Stimulated activated effector memory CD8-positive, alpha-beta T cell treated with anti-CD3 and anti-CD28 coated beads, Interleukin-12 subunit alpha, Interleukin-12 subunit beta, amount 100 ng/mL, for 72 hours (primary cell): ENCODE results near the gene DNAH2.

Source experiments
- ATAC-seq: fragments of 150-1000 bp; cut with Tn5 transposase; 2 replicates; pipeline ENCODE4 v1.10.0; 2021
- DNase-seq, 2 donors: peaks; one replicate each; pipeline ENCODE4 v3.0.0; 2021 to 2022; ENCODE audit warnings: low spot score in 2 of 2
- H3K27ac Mint-ChIP-seq: one replicate; pipeline ENCODE4 v1.8.0; 2022; ENCODE audit warnings: mild to moderate bottlenecking, mixed read lengths
- H3K36me3 Mint-ChIP-seq: one replicate; pipeline ENCODE4 v1.8.0; 2022; ENCODE audit warnings: mild to moderate bottlenecking, mixed read lengths
- H3K4me1 Mint-ChIP-seq: one replicate; pipeline ENCODE4 v1.8.0; 2022; ENCODE audit warnings: mixed read lengths
- H3K4me3 Mint-ChIP-seq: one replicate; pipeline ENCODE4 v1.8.0; 2022; ENCODE audit warnings: mild to moderate bottlenecking, mixed read lengths
- H3K9me3 Mint-ChIP-seq: one replicate; pipeline ENCODE4 v1.8.0; 2022; ENCODE audit warnings: mixed read lengths

The DNAH2 gene

DNA sequence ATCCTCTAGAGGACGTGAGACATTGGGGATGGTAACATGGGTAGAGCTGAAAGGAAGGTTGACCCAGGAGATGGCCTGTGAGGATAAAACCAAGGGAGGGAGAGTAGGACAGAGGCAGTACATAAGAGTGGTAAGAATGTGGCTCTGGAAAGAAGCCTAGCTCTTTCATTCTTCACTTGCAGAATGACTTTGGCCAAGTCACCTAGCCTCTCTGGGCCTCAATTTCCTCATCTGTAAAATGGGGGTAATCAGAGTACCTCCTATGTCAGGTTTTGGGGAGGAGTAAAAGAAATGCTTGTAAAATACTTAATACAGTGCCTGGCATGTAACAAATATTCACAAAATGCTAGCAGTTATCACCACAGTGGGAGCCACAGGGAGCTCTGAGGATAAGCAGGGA, 123.3 kb downstream of the DNAH2 start:
- Mint-ChIP-seq H3K4me3 (peak overlapping the region; percentile 80), H3K9me3 (no peaks in the 10 kb centered on the region), H3K36me3 (peaks cover 25% of the 10 kb centered on the region), H3K27ac (peak overlapping the region; percentile 98), H3K4me1 (peaks cover 81% of the 10 kb centered on the region)
- no peak for ATAC-seq
- DNase-seq = no peak

DNA sequence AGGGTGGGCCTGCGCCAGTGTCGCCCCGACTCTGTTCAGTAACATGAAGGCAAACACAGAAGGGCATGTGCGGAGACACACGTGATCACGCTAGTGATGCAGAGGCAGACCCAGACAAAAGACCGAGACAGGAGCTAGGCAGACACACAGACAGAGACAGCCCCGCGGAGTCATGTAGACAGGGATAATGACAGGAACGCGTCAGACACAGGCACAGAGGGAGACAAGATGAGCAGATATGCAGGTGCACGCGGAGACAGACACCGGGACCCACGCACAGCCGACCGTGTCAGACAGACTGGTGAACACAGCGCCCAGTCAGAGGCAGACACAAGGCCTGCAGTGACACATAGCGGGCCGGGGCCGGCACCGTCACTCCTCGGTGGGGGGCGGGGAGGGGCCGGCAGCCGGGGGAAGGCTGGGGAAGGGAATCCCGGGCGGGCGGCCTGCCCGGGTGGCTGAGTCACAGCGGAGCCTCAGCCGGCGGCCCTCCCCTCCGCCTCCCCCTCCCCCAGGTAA, 123.9 kb downstream of the DNAH2 start:
- ATAC-seq = peak; percentile 68
- Mint-ChIP-seq H3K4me3 (peak overlapping the region; percentile 80), H3K9me3 (no peaks in the 10 kb centered on the region), H3K27ac (peak overlapping the region; percentile 98), H3K36me3 (peaks cover 19% of the 10 kb centered on the region), H3K4me1 (peaks cover 81% of the 10 kb centered on the region)
- peak in 1 of 2 donors; percentile 75 for DNase-seq

DNA sequence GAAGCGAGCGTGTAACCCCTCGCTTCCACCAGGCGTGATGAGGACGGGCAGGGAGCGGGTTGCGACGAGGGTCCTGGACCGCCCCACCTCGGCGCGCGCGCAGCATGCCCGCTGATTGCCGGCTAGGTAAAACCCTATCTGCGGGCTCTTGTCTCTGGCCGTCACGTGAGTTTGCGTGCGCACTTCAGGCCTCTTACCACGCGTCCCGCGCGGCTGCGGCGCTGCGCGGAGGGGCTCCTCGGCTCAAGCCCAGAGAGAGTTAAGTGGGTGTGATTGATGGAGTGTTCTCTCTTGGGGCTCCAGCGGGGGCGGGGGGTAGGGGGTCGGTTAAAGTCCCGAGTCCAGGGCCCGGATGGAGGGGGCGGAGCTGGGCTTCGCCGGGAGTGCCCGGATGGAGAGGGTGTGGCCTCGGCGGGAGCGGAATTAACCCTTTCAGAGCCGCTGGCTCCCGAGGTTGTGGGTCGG, 124.4 kb downstream of the DNAH2 start:
- peak in 1 of 2 donors; percentile 95 for DNase-seq
- Mint-ChIP-seq H3K9me3 (no peaks in the 10 kb centered on the region), H3K36me3 (peaks cover 15% of the 10 kb centered on the region), H3K4me3 (peak overlapping the region; percentile 80), H3K4me1 (peaks cover 81% of the 10 kb centered on the region), H3K27ac (peak overlapping the region; percentile 98)
- peak; percentile 38 for ATAC-seq

DNA sequence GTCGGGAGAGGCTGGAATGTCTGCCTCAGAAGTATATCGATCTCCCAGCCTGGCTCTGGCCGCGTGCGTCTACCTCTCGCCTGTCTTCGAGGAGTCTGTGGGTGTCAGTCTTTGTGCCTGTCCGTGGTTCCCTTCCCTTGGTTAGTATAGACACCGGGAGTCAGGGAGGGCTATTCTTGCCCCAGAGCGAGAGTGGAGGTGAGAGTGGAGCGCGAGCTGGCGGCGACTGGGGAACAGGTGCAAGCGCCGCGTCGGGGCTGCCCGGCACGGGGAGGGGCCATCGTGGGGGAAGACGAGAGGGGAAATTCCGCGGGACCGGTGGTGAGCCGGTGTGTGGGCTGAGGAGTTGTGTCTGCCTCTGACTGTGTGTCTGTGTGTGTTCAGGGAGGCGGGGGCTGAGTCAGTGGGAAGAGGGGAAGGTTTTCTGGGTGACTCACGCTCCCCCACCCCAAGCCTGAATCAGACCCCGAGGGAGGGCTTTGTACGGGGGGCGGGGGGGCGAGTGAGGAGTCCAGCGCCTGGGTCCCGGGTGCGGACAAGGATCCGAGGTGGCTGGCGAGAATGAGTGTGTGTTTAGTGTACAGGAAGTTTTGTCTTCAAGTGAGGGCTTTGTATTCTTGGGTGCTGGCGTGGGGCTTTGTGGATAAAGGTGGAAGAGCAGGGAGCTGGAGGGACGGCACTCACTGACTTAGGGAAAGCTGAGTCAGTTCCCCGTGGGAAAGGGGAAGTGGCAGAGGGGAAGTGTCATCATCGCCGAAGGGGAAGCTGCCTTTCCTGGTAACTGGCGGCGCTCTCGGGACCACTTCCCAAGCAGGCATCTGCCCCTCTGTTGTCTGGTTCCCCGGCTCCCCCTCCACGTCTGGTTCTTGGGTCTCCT, 125.1 kb downstream of the DNAH2 start:
- ATAC-seq = peak; percentile 68
- Mint-ChIP-seq H3K27ac (peak overlapping the region; percentile 98), H3K4me1 (peaks cover 81% of the 10 kb centered on the region), H3K36me3 (peaks cover 15% of the 10 kb centered on the region), H3K9me3 (no peaks in the 10 kb centered on the region), H3K4me3 (peak overlapping the region; percentile 80)
- DNase-seq = peak; percentile 87 to 98

DNA sequence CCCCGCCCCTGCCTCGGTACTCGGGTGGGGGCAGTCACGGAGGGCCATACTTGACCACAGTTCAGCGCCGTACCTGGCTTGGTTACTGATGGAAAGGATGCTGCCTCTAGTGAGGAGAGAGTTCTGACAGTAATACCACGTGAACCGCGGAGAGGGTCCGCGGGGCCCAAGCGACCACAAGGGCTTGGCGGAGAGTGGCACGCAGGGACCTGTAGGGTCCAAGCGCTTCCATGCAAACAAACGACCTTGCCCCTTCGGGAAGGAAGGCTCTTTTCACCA, 125.7 kb downstream of the DNAH2 start:
- Mint-ChIP-seq H3K4me1 (peaks cover 81% of the 10 kb centered on the region), H3K4me3 (peak overlapping the region; percentile 80), H3K36me3 (peaks cover 15% of the 10 kb centered on the region), H3K9me3 (no peaks in the 10 kb centered on the region), H3K27ac (peak overlapping the region; percentile 98)
- ATAC-seq (no peak), DNase-seq (no peak)

DNA sequence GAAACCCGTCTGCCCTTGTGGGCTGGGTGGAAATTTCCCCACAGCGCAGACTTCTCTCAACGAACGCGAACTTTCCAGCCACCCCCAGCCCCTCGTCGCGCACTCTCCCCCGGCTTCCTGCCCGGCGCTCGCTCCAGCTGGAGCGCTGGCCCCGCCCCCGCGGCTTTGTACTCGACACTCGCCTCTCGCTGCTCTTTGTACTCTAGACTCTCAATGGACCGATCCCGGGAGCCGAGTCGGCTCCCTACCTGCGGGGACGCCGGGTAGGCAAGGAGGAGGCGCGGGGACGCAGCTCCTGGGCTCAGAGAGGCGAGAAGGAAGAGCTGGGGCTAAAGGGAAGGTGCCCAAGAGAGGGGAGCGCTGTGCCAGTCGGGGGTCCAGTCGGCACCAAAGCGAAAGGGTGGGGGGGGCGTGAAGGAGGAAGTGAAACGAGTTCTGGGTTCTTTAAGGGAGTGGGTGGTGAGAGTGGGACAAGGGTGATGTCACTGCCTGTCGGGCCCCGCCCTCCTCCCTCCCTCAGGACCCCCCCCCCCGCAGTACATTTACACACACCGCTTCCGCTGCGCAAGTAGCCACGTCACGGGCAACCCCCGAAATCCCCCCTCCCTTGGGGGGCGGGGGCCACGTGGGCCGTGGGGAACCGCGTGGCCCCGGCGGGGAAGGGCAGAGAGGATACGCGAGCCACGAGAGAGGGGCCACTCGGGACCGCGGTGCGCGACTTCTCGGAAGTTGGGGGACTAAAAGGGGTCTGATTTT, 126.2 kb downstream of the DNAH2 start:
- DNase-seq (peak; percentile 76 to 92), ATAC-seq (peak; percentile 27)
- Mint-ChIP-seq H3K36me3 (peaks cover 10% of the 10 kb centered on the region), H3K4me3 (peak overlapping the region; percentile 80), H3K9me3 (no peaks in the 10 kb centered on the region), H3K27ac (peak overlapping the region; percentile 98), H3K4me1 (peaks cover 78% of the 10 kb centered on the region)

DNA sequence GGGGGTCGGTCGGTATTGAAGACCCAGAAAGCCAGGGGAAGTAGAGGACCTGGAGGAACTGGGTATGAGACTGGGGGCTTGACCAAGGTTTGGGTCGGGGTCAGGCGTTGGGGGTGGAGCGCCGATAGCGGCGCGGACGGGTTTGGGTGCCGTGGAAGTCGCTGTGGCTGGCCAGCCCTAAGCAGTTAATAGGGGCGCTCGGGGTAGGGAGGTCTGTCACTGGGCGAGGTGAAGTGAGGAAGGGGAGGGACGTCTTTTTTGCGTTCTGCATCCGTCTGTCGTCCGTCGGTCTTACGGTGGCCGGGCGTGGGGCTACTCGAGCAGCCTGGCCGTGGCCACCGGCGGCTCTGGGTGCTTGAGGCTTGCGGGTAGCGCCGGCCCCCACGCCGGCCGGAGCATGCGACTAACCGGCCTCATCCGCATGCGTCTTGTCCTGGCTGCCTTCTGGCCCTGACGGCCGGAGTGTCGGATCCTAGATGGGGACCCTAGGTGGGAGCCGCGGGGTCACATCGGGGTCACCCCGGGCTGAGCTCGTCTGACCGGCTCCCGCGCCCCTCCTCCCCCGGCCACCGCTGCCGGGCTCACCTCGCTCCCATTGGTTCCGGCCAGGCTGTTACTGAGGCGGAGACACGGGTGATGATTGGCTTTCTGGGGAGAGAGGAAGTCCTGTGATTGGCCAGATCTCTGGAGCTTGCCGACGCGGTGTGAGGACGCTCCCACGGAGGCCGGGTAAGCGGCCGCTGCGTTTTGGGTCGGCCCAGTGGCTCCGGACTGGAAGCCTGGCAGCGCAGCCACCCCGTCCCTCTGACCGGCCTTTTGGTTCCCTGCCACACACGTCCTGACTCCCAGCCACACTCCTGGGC, 127.0 kb downstream of the DNAH2 start:
- peak; percentile 66 to 91 for DNase-seq
- Mint-ChIP-seq H3K4me1 (peaks cover 72% of the 10 kb centered on the region), H3K9me3 (no peaks in the 10 kb centered on the region), H3K4me3 (peak overlapping the region; percentile 80), H3K36me3 (peaks cover 2% of the 10 kb centered on the region), H3K27ac (peak overlapping the region; percentile 98)
- peak; percentile 65 for ATAC-seq

DNA sequence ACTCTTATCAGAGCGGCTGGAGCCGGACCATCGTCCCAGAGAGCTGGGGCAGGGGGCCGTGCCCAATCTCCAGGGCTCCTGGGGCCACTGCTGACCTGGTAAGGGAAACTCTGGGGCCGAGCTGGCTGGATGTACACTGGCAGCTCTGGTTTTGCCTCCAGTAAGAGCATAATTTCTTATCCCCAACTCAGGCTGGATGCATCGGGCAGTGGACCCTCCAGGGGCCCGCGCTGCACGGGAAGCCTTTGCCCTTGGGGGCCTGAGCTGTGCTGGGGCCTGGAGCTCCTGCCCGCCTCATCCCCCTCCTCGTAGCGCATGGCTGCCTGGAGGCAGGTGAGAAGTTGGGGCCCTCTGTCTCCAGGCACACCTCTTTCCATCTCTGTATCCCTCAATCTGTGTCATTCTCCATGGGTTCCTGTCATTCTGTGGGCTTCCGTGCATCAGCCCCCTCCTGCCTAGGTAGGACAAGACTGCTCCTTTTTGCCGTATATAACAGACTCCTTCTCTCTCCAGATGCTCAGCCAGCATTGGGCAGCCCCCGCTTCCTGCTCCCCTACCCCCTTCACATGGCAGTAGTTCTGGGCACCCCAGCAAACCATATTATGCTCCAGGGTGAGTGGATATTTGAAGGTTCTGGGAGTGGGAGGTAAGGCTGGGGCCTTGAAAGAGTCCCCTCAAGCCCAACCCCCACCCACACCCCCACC, 128.0 kb downstream of the DNAH2 start:
- H3K4me3 Mint-ChIP-seq = peak overlapping the region; percentile 80
- no peak for DNase-seq
- peak overlapping the region; percentile 98 for H3K27ac Mint-ChIP-seq
- H3K36me3 Mint-ChIP-seq = no peaks in the 10 kb centered on the region
- H3K4me1 Mint-ChIP-seq = peaks cover 72% of the 10 kb centered on the region
- no peaks in the 10 kb centered on the region for H3K9me3 Mint-ChIP-seq
- ATAC-seq = no peak

DNA sequence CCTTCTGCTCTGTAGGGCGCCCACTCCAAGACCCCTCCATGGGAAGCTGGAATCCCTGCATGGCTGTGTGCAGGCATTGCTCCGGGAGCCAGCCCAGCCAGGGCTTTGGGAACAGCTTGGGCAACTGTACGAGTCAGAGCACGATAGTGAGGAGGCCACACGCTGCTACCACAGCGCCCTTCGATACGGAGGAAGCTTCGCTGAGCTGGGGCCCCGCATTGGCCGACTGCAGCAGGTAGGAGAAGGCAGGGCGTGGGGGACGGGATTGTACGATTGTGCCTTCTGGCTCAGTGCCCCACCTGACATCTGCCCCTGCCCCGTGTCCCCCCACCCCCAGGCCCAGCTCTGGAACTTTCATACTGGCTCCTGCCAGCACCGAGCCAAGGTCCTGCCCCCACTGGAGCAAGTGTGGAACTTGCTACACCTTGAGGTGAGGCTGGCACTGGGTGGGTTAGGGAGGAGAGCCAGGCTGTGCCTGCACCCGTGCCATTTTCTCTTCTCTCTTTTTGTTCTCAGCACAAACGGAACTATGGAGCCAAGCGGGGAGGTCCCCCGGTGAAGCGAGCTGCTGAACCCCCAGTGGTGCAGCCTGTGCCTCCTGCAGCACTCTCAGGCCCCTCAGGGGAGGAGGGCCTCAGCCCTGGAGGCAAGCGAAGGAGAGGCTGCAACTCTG, 128.7 kb downstream of the DNAH2 start:
- peak overlapping the region; percentile 80 for H3K4me3 Mint-ChIP-seq
- H3K9me3 Mint-ChIP-seq = no peaks in the 10 kb centered on the region
- H3K36me3 Mint-ChIP-seq = no peaks in the 10 kb centered on the region
- DNase-seq = no peak
- H3K4me1 Mint-ChIP-seq = peaks cover 72% of the 10 kb centered on the region
- ATAC-seq = no peak
- peak overlapping the region; percentile 98 for H3K27ac Mint-ChIP-seq

DNA sequence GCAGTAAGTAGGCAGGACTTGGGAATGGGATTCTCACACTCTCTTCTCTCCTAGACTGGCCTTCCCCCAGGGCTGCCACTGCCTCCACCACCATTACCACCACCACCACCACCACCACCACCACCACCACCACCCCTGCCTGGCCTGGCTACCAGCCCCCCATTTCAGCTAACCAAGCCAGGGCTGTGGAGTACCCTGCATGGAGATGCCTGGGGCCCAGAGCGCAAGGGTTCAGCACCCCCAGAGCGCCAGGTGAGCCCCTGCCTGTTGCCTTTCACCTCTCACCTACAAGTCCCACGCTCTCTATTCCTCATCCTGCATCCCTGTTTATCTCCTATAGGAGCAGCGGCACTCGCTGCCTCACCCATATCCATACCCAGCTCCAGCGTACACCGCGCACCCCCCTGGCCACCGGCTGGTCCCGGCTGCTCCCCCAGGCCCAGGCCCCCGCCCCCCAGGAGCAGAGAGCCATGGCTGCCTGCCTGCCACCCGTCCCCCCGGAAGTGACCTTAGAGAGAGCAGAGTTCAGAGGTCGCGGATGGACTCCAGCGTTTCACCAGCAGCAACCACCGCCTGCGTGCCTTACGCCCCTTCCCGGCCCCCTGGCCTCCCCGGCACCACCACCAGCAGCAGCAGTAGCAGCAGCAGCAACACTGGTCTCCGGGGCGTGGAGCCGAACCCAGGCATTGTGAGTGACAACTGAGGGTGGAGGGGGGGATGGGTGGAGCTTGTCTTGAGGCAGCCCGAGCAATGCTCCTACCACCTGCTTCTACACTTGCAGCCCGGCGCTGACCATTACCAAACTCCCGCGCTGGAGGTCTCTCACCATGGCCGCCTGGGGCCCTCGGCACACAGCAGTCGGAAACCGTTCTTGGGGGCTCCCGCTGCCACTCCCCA, 129.5 kb downstream of the DNAH2 start:
- H3K4me1 Mint-ChIP-seq = peaks cover 72% of the 10 kb centered on the region
- no peaks in the 10 kb centered on the region for H3K36me3 Mint-ChIP-seq

DNA sequence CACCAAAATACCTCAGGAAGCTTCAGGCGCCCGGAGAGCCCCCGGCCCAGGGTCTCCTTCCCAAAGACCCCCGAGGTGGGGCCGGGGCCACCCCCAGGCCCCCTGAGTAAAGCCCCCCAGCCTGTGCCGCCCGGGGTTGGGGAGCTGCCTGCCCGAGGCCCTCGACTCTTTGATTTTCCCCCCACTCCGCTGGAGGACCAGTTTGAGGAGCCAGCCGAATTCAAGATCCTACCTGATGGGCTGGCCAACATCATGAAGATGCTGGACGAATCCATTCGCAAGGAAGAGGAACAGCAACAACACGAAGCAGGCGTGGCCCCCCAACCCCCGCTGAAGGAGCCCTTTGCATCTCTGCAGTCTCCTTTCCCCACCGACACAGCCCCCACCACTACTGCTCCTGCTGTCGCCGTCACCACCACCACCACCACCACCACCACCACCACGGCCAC, 130.6 kb downstream of the DNAH2 start:
- peak overlapping the region; percentile 26 for H3K27ac Mint-ChIP-seq
- H3K4me3 Mint-ChIP-seq = no peak overlapping the region
- H3K4me1 Mint-ChIP-seq = peaks cover 68% of the 10 kb centered on the region
- no peaks in the 10 kb centered on the region for H3K9me3 Mint-ChIP-seq
- DNase-seq = no peak
- H3K36me3 Mint-ChIP-seq = no peaks in the 10 kb centered on the region
- ATAC-seq = no peak

More for the DNA sequence above, 129.5 kb downstream of the DNAH2 start:
- Mint-ChIP-seq H3K4me3 (peak overlapping the region; percentile 80), H3K27ac (peak overlapping the region; percentile 52), H3K9me3 (no peaks in the 10 kb centered on the region)
- DNase-seq (no peak), ATAC-seq (no peak)

DNA sequence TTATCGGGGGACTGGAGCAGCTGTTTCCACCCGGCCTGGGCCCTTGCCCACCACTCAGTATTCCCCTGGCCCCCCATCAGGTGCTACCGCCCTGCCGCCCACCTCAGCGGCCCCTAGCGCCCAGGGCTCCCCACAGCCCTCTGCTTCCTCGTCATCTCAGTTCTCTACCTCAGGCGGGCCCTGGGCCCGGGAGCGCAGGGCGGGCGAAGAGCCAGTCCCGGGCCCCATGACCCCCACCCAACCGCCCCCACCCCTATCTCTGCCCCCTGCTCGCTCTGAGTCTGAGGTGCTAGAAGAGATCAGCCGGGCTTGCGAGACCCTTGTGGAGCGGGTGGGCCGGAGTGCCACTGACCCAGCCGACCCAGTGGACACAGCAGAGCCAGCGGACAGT, 131.2 kb downstream of the DNAH2 start:
- Mint-ChIP-seq H3K36me3 (no peaks in the 10 kb centered on the region), H3K4me1 (peaks cover 71% of the 10 kb centered on the region), H3K9me3 (no peaks in the 10 kb centered on the region), H3K27ac (peak overlapping the region; percentile 26), H3K4me3 (no peak overlapping the region)
- ATAC-seq = no peak
- DNase-seq = no peak

DNA sequence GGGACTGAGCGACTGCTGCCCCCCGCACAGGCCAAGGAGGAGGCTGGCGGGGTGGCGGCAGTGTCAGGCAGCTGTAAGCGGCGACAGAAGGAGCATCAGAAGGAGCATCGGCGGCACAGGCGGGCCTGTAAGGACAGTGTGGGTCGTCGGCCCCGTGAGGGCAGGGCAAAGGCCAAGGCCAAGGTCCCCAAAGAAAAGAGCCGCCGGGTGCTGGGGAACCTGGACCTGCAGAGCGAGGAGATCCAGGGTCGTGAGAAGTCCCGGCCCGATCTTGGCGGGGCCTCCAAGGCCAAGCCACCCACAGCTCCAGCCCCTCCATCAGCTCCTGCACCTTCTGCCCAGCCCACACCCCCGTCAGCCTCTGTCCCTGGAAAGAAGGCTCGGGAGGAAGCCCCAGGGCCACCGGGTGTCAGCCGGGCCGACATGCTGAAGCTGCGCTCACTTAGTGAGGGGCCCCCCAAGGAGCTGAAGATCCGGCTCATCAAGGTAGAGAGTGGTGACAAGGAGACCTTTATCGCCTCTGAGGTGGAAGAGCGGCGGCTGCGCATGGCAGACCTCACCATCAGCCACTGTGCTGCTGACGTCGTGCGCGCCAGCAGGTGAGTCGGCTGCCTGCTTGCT, 131.7 kb downstream of the DNAH2 start:
- Mint-ChIP-seq H3K36me3 (no peaks in the 10 kb centered on the region), H3K4me3 (peak overlapping the region; percentile 60), H3K9me3 (no peaks in the 10 kb centered on the region), H3K27ac (peak overlapping the region; percentile 26), H3K4me1 (peaks cover 73% of the 10 kb centered on the region)
- ATAC-seq (no peak), DNase-seq (no peak)
